Left lung (tissue), 10 donors: ENCODE data around the gene DZIP3. TPM values are rescaled to one million over a fixed set of nuclear protein-coding genes. Genes with fewer than 3 reads are reported as not detected.

Source experiments
- ATAC-seq: fragments of 200-7000 bp; cut with Tn5 transposase; one replicate; pipeline ENCODE4 v1.9.1; 2020; ENCODE audit warnings: moderate library complexity
- DNase-seq, 4 donors: peaks; one replicate each; pipeline ENCODE4 v3.0.0-alpha.2; 2013 to 2020
- H3K27ac ChIP-seq, 2 donors: fragments of 200-600 bp; sonication (generic) in 1 of 2; one replicate each; pipeline versions ENCODE4 v1.5.0 to v1.8.0; 2020 to 2021
- H3K27me3 ChIP-seq, 2 donors: fragments of 200-600 bp; sonication (generic) in 1 of 2; one replicate each; pipeline versions ENCODE4 v1.5.0 to v1.8.0; 2020 to 2021
- H3K36me3 ChIP-seq, 2 donors: fragments of 200-600 bp; sonication (generic) in 1 of 2; one replicate each; pipeline versions ENCODE4 v1.5.0 to v1.8.0; 2020 to 2021
- H3K4me1 ChIP-seq, 2 donors: fragments of 200-600 bp; one replicate each; pipeline ENCODE4 v1.8.0; 2021
- H3K4me3 ChIP-seq, 2 donors: fragments of 200-600 bp; sonication (generic) in 1 of 2; one replicate each; pipeline versions ENCODE4 v1.5.0 to v1.8.0; 2020 to 2021; ENCODE audit warnings: mild to moderate bottlenecking in 1 of 2
- H3K9me3 ChIP-seq, 2 donors: fragments of 200-600 bp; sonication (generic) in 1 of 2; one replicate each; pipeline versions ENCODE4 v1.5.0 to v1.8.0; 2020 to 2021
- CTCF ChIP-seq, 2 donors: fragments of 200-600 bp; sonication (generic) in 1 of 2; IDR thresholded peaks; one replicate each; pipeline versions ENCODE4 v1.5.0 to v1.8.0; 2021; ENCODE audit warnings: antibody characterized with exemption in 2 of 2
- intact Hi-C, 2 donors: fragments of 100-400 bp; cut with DNase I; formaldehyde crosslinking; loops; one replicate each; pipeline versions ENCODE4 v1.11.2 to v1.14.2; 2022
- polyA plus RNA-seq, 6 donors: library from polyadenylated mRNA; unstranded; fragments of 120-200 nt; gene quantifications; one replicate each; pipeline ENCODE4 v1.2.1, GENCODE V29; 2013; ENCODE audit not compliant: insufficient read length in 6 of 6
- total RNA-seq, 2 donors: library from RNA; stranded (reverse); fragmentation: NEBNext Ultra II Directional; extraction: Animal tissue kit (Norgen Biotek cat#: 25700); gene quantifications; one replicate each; pipeline ENCODE4 v1.2.1, GENCODE V29; 2021
- donor health status: DM: no; HTN: yes; CAD: no.
- donor health status: DM: no; HTN: no; CAD: no.

DZIP3 gene
- total and polyA plus RNA-seq, 8 donors, result 11.5 to 32.8 (median 27.2) TPM

GRCh38 chr3:108555966-108556581 is 33.4 kb upstream of the DZIP3 start:
- ATAC-seq (no peak), DNase-seq (no peak)
- no peak for TF ChIP-seq CTCF (IDR thresholded peaks at IDR 0.05)
- Histone ChIP-seq H3K4me3 (no peak overlapping the region), H3K9me3 (no peaks in the 10 kb centered on the region), H3K27me3 (no peaks in the 10 kb centered on the region), H3K36me3 (peaks cover 0 to 9% of the 10 kb centered on the region in 2 donors), H3K4me1 (no peaks in the 10 kb centered on the region), H3K27ac (no peak overlapping the region)
- intact Hi-C loops, result no loop called here

- no peak for ATAC-seq
These were observed 27.0 kb upstream of the DZIP3 start for GRCh38 chr3:108562565-108562964.

GRCh38 chr3:108564564-108564963 is 25.0 kb upstream of the DZIP3 start:
- no peak for TF ChIP-seq CTCF (IDR thresholded peaks at IDR 0.05)
- no peak for DNase-seq

More at GRCh38 chr3:108562565-108562964, 27.0 kb upstream of the DZIP3 start:
- Histone ChIP-seq H3K4me1 (no peaks in the 10 kb centered on the region), H3K9me3 (no peaks in the 10 kb centered on the region), H3K27ac (no peak overlapping the region), H3K4me3 (no peak overlapping the region), H3K27me3 (no peaks in the 10 kb centered on the region), H3K36me3 (peaks cover 0 to 9% of the 10 kb centered on the region in 2 donors)
- intact Hi-C loops, result no loop called here
- TF ChIP-seq CTCF (IDR thresholded peaks at IDR 0.05), result no peak
- no peak for DNase-seq

GRCh38 chr3:108565506-108565905 is 24.0 kb upstream of the DZIP3 start:
- Histone ChIP-seq H3K27ac (no peak overlapping the region), H3K36me3 (no peaks in the 10 kb centered on the region), H3K27me3 (no peaks in the 10 kb centered on the region), H3K9me3 (no peaks in the 10 kb centered on the region), H3K4me1 (no peaks in the 10 kb centered on the region), H3K4me3 (no peak overlapping the region)
- no peak for DNase-seq
- no peak for ATAC-seq
- intact Hi-C loops, result no loop called here
- no peak for TF ChIP-seq CTCF (IDR thresholded peaks at IDR 0.05)

More at GRCh38 chr3:108564564-108564963, 25.0 kb upstream of the DZIP3 start:
- intact Hi-C loops, result no loop called here
- Histone ChIP-seq H3K4me3 (no peak overlapping the region), H3K36me3 (peaks cover 0 to 9% of the 10 kb centered on the region in 2 donors), H3K4me1 (no peaks in the 10 kb centered on the region), H3K27ac (no peak overlapping the region), H3K27me3 (no peaks in the 10 kb centered on the region), H3K9me3 (no peaks in the 10 kb centered on the region)
- ATAC-seq, result no peak

GRCh38 chr3:108566599-108566998 is 22.9 kb upstream of the DZIP3 start:
- H3K36me3 ChIP-seq, result no peaks in the 10 kb centered on the region
- TF ChIP-seq CTCF (IDR thresholded peaks at IDR 0.05), result no peak
- H3K27ac ChIP-seq, result no peak overlapping the region
- no peak overlapping the region for H3K4me3 ChIP-seq
- intact Hi-C loops, result no loop called here
- H3K27me3 ChIP-seq, result no peaks in the 10 kb centered on the region
- no peak for DNase-seq
- H3K4me1 ChIP-seq, result no peaks in the 10 kb centered on the region
- no peak for ATAC-seq
- no peaks in the 10 kb centered on the region for H3K9me3 ChIP-seq
